Stimulated activated CD8-positive, alpha-beta memory T cell treated with anti-CD3 and anti-CD28 coated beads, Interleukin-12 subunit alpha, Interleukin-12 subunit beta, amount 100 ng/mL, for 24 hours (primary cell): ENCODE measurements around the gene SERINC5.

ENCODE experiments used
- DNase-seq: peaks from one replicate; pipeline ENCODE4 v3.0.0-alpha.2; 2020; ENCODE audit errors: extremely low read depth

The SERINC5 gene

DNA sequence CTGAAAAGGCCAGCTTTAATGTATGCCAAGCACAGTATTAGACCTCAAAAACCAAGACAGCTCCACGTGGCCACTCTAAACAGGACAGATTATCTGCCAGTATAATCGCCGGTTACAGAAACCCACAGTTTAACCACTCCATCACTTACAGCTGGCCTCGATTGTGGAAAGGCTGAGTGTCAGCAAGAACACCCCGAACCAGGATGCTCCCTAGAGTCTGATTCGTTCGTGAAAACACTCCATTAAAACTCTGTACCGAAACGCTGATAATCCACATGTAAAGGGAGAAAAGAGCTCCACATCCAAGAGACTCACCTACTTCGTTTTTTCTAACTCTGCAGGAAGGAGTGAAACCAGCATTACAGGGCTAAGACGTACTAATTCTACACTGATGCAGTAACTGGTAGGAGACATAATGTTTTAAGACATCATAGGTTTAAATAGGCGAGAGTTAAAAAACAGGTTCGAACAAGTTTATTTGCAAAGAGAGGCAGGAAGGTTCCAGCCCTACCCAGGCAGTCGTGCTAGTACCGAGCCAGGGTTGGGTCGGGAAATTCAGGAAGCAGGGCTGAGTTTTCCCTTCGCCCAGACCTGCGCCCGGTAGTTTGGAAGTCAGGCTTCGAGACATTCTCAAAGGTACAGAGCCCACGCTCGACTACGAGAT is 949 bp downstream of the SERINC5 start:
- DNase-seq = no peak

DNA sequence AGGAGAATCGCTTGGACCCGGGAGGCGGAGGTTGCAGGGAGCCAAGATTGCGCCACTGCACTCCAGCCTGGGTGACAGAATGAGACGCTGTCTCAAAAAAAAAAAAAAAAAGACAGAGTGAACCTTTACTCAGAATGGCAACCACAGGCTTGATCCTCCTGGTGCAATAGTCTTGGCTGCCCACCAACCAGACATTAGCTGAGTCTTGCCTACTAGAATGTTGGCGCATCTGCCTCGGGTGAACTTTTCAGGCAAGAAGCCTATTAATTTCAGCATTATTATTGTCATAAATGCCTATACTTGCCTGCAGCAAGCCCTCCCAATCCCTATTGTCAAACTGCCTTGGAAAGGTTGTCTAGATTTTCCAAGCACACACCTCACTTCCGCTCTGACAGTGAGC is 4.2 kb downstream of the SERINC5 start:
- DNase-seq = no peak

DNA sequence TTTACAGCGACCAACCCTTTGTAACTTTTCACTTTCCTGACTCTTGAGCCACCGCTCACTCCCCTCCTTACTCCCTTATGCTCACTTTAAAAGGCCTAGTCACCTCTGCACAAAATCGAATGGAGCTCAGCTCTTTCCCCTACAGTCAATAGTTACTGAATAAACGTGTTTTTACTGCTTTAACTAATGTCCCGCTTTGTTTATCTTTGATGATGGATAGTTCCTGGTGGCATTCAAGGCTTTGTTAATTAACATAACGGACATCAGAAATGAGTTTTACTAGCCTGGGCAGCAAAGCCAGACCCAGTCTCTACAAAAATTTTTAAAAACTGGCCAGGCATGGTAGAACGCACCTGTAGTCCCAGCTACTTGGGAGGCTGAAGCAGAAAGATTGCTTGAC is 5.0 kb downstream of the SERINC5 start:
- DNase-seq = no peak

DNA sequence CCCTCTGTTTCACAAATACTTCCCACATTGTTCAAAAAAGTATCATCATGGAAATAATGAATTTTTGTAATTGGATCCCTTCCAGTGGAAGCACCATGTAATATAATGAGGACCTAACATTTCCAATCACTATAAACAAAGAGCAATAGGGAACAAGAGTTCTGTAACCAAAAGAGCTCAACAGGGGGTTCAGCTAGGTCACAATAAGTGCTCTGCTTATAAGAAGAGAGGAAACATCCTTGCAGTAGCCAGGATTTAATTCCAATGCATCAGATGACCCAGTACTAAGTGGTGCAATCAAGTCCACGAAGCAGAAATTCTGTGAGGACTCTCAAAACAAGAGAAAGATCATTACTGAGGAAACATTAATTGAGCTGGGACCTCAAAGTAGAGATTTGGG is 5.9 kb downstream of the SERINC5 start:
- DNase-seq = no peak

DNA sequence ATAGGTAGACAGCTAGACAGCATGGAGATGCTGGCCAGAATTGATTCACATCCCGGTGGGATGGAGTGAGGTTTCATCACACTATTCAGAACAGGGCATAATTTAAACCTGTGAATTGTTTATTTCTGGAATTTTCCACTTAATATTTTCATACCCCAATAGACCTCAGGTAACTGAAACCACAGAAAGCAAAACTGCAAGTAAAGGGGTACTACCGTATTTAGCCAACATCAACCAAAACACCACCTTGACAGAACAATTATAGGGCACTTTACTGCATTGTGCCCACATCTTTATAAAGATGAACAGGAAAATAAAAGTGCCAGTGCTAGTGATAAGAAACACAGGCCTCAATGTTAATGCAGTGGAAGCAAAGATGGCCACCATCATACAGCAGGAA is 7.5 kb downstream of the SERINC5 start:
- DNase-seq = no peak

DNA sequence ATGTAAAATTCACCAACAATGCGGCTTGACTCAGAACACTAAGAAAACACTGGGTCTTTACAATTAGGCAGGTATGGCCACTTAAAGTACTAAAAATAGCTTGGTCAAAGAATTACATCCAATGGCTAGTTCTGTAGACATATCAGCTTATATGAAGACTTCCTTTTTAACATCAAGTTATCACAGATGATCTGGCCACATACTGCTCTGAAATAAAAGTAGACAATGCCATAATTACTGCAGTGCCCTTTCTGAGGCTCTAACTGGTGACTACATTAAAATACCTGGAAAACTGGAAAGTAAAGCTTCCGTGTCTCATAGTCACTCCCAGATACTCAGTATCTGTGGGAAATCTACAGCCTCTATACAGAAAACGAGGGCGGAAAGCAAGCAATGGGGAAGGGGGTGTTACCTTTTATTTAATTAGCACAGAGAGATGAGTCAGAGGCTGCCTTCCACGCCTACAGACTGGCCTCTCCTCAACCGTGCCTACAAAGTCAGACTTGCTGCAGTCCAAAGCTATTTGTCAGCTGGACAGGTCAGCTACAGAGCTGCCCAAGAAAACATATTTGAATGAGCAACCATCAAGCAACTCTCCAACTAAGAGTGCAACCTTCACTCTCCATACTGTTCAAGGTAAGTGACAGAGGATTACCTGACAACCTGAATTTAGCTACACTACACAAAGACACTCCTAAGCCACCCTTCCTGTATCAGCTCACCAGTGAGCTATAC is 8.7 kb downstream of the SERINC5 start:
- DNase-seq = no peak

DNA sequence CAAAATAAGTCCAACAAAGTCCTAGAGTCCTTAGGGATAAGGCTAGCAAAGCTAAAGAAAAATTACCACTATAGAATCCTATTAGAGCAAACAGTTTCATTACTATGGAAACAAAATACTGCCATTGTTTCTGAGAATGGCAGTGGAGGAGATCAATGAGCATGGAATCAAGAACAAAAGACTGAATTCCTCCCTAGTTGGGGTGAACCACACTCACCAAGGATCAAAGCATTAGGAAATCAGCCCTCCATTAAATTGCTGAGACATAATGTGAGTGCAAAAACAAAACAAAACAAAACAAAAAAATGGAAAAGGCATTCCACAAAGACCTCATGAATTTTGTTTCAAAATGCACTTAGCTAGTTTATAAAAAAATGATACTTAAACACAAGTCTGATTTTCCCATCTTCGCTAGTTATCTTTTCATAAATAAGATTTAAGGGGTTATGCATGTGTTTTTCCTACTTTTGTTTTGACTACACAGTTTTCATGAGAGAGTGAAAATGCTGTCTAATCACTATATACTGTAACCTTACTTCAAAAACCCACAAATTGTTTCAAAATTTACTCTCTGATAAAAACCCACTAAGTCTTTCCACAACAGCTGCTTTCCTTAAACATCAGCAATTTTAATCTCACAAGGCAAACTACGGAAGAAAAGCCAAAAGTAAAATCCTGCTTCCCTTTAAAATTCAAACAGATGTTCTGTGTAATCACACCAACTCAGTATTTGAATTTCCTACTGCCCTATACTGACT is 9.7 kb downstream of the SERINC5 start:
- DNase-seq = no peak

DNA sequence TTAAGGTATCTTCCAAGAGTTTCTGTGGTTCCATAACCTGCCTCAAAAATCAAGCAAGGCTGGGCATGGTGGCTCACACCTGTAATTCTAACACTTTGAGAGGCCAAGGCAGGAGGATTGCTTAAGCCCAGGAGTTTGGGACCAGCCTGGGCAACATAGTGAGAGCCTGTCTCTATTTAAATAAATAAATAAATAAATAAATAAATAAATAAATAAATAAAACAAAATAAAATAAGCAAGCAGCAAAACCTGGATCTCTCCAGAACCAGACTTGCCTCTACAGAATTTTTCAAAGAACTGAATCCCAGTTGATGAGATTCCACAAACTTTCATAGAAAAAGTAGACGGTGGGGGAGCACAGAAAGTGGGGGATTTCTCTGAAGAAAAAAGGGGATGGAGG is 12.3 kb downstream of the SERINC5 start:
- no peak for DNase-seq

DNA sequence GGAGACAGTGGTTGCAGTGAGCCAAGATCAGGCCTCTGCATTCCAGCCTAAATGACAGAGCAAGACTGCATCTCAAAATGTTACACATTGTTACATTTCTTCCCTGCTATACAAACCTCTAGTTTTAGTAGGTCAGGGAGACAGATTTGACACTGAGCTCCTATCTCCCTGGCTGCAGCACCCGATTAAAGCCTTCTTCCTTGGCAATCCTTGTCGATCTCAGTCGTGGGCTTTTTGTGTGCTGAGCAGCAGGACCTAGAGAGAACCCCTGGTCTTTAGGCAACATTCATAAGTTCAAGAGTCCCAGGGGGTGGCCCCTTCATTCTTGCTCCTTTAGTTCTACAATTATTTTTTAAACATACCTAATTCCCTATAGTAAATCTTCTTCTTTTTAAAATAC is 13.0 kb downstream of the SERINC5 start:
- DNase-seq = no peak

DNA sequence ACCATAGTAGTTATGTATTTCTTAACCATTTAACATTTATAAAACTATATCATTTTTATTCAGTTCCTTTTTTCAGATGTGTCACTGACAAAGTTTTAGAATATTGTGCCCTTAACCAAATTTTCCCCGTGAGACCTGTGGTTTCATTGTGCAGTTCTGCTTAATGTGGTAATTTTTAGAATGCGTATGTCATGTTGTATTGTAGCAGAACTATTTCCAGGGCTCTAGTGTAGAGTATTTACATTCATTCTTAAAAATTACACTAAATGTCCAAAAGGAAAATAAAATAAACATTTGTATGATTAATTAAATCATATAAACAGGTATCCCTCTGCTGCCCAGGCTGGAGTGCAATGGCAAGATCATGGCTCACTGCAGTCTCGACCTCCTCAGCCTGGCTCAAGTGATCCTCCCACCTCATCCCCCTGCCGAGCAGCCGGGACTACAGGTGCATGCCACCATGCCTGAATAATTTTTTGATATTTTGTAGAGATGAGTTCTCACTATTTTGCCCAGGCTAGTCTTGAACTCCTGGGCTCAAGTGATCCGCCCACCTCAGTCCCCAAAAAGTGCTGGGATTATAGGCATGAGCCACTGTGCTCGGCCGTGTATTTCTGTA is 15.4 kb downstream of the SERINC5 start:
- DNase-seq = no peak

DNA sequence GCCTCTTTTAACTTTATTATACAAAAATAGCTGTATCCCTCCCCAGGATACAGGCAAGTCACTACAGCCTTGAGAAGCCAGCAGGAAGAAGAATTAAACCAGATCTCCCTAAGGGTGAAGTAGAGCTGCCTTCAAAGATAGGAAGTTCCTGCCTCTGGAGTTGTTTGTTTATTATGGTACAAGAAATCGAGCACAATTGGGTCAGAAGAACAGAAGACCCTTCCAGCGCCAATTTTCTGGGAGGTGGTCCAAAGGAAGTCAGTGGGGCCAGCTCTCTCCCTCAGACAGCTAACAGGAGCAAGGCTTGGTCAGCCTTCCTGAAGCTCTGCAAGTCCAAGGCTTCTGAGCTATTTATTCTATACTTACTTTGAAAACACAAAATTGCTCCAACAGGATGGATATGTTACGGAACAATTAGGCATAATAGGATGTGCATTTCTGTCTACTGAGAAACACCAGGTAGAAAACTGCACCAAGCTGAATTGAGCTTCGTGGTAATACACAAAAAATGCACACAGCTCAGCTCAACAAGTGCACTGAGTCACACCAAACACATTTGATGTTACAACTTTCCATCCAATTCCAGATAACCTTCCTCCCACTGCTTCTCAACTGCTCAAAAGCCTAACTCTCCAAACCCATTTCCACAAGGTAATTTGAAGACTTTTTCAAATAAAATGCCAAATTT is 16.0 kb downstream of the SERINC5 start:
- no peak for DNase-seq

DNA sequence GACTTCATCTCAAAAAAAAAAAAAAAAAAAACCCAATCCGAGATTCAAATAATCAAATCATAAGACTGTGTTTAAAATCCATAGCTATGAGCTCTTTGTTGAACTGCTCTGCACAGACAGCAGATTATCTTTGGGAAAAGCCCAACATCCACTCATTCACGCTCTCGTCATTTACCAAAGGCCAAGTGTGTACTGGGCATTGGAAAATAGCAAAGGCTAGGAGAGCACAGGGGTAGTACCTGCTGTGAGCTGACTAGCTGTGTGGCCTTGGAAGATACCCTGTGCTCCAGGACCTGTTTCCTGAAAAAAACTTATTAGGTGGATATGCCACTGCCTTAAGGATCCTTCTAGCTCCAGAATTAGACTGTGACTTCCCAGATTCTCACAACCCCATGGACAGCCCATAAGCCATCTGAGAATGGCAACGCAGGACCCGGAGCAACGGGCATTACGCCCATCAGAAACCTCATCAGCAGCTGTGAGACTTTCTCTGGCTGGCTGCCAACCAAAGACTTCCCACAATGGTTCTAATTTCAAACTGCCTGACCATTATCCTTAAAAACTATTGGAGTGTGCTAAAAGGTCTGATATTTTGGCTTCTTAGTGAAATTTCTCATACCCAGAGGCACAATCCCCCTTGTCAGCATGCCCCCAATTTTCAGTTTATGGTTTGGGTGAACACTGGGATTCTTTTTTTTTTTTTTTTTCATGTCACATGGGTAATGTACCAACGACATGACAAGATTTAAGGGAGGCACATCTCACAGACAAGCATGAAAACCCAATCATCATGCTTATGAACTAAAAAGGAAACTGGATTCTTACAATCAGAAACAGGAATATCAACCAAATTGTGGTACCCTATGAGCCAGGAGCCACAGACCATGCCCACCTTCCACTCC is 16.8 kb downstream of the SERINC5 start:
- no peak for DNase-seq

DNA sequence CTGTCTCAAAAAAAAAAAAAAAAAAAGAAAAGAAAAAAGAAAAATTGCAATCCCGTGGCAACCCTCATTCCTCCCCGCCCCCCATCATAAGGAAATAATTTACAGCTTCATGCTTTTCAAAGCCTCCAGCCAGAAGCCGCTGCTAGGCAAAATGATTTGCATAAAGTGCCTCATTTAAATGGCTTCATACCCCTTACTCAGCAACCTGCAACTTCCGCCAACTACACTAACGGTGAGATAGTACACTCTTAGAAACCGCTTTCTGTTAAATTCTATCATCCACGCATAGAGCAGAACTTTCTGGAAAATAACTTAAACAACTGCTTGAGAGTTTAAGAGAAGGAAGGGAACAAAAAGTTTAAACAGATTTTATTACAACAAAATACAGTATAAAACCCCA is 17.8 kb downstream of the SERINC5 start:
- DNase-seq = no peak

DNA sequence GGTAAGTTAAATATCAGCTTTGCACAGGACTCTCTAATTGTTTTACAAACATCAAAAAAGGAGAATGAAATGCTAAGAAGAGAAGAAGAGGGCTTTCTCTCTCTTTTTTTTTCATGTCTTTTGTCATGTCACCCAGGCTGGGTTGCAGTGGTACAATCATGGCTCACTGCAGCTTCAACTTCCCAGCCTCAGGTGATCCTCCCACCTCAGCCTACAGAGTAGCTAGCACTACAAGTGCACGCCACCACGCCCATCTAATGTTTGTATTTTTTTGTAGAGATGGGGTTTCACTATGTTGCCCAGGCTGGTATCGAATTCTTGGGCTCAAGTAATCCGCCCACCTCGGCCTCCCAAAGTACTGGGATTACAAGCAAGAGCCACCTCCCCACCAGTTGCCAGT is 18.6 kb downstream of the SERINC5 start:
- DNase-seq = no peak

DNA sequence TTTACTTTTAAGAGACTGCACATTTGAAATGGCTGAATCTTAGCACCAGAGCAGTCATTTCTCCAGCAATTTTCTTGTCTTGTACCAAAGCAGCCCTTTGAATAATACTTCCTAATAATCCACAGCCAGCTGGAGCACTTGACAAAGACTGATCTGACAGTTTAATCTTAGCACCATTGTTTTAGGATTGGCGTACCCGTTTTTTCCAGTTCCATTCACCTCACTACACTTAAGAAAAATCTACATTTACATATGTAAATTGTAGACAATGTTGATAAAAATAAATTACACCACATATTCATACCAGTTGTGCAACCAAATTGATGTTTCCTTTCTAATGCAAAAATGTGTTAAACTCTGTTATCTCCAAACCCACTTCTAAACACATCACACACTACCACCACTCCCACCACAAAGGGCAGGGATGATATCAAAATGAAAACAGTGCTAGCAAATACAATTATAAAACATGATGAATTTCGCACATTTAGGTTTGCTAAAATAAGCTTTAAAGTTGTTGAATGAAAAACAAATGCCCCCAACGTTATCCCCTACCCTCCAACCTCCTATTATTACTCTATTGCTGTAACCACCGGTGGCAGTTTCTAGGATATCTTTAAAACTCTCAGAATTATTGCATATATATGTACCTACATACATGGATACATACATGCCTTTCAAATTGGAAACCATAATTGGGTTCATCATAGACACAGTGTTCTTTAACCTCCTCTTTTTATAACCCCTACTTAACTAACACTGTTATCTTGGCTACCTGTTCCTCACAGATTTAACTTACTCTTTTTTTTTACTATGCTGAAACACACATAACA is 21.5 kb downstream of the SERINC5 start:
- DNase-seq = no peak

DNA sequence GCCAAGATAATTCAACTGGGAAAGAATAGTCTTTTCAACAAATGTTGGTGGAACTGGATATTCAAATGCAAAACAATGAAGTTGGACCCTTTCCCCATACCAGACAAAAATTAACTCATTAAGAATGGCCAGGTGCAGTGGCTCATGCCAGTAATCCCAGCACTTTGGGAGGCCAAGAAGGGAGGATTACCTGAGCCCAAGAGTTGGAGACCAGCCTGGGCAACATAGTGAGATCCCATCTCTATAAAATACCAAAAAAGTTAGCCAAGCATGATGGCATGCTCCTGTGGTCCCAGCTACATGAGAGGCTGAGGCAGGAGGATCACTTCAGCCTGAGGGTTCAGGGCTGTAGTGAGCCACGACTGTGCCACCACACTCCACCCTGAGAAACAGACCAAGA is 24.2 kb downstream of the SERINC5 start:
- no peak for DNase-seq

DNA sequence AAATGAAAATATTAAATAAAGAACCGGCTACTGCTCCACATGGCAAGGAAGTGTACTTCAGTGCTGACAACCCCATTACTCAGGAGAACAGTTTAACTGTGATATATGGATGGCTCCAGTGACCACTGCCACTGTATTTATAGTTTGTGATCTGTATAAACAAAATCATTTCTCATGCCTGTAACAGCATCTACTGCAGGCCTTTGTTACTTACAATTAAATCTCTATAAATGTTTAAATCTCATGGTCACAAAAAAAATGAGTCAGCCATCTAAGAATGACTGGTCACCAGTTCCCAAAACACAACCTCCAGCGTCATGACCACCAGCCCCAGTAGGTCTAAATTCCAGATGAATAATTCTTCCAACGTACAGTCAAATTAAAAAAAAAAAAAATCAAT is 24.6 kb downstream of the SERINC5 start:
- DNase-seq = no peak

DNA sequence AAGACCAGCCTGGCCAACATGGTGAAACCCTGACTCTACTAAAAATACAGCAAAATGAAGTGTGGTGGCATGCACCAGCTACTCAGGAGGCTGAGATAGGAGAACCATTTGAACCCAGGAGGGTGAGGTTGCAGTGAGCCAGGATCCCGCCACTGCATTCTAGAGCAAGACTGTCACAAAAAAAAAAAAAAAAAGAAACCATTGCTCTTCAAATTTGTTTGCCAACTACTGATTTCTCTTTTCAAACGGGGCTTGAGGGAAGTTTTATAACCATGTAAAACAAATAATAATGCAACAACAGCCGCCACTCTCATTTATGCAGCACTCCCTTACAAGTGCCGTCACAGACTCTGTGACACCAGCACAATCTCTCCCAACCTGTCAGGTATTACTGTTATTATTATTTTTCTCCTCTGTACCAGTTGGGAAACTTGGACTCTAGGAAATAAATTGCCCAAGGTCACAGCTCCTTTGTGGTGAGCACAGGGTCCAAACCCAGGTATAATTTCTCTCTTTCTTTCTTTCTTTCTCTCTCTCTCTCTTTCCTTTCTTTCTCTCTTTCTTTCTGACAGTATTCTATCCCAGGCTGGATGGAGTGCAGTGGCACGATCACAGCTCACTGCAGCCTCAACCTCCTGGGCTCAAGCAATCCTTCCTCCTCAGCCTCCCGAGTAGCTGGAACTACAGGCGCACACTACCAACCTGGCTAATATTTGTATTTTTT is 25.4 kb downstream of the SERINC5 start:
- no peak for DNase-seq

DNA sequence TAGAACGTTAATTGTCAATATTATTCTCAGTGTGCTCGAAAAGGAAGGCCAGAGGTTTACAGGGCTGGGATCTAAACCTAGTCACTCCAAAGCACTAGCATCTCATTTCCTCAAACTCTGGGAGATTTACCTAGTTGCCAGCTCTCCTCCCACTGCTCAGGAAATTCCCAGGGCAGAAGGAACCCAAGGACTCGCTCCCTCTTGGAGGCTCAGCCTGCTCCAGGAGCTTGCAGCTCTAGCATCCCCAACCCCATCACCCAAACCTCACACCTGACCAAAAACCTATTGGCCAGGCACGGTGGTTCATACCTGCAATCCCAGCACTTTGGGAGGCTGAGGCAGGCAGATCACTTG is 26.0 kb downstream of the SERINC5 start:
- no peak for DNase-seq
